Measurements from ENCODE around the gene FLNA. TPM values are rescaled to one million over a fixed set of nuclear protein-coding genes. Genes with fewer than 3 reads are reported as not detected.

FLNA gene
- total and polyA plus RNA-seq, 9 of the 15 experiments (the other 6 are each of a cell fraction or from before 2014, with no cell fraction given), result 6.2 to 735 (median 135) TPM

GRCh38 chrX:154371017-154371788 lies 3.2 kb downstream of the FLNA start (continued):
- TF ChIP-seq SMARCC2 (IDR thresholded peaks at IDR 0.05; ENCODE audit: low read depth) (no peak), RBFOX2 (IDR thresholded peaks at IDR 0.05; ENCODE audit: low read depth, low read length) (peak; percentile 92), CLOCK (CRISPR knock-in tag; IDR thresholded peaks at IDR 0.05; ENCODE audit: borderline replicate concordance) (no peak), CUX1 (CRISPR knock-in tag; IDR thresholded peaks at IDR 0.05) (no peak), ZNF695 (CRISPR knock-in tag; IDR thresholded peaks at IDR 0.05) (no peak), ZNF23 (CRISPR knock-in tag; IDR thresholded peaks at IDR 0.05) (no peak), ZNF175 (CRISPR knock-in tag; IDR thresholded peaks at IDR 0.05; ENCODE audit: low read depth) (0 out of 2 replicates have a peak, but pooled peaks have one; percentile 10), CXXC5 (CRISPR knock-in tag; IDR thresholded peaks at IDR 0.05) (peak; percentile 71), MYC (IDR thresholded peaks at IDR 0.05; ENCODE audit: low read depth, low read length) (peak; percentile 37; the same call in 1 of the 2 replicates), MYC (CRISPR knock-in tag; IDR thresholded peaks at IDR 0.05; ENCODE audit: borderline replicate concordance, low read depth) (no peak), ZNF436 (CRISPR knock-in tag; IDR thresholded peaks at IDR 0.05) (0 out of 2 replicates have a peak, but pooled peaks have one; percentile 24), POLR2AphosphoS5 (IDR thresholded peaks at IDR 0.05; ENCODE audit: control insufficient read depth, insufficient read depth, low read depth, low read length) (peak; percentile 92), PTBP1 (IDR thresholded peaks at IDR 0.05; ENCODE audit: low read depth, low read length) (no peak), KLF10 (CRISPR knock-in tag; IDR thresholded peaks at IDR 0.05) (no peak), NRF1 (conservative IDR thresholded peaks at IDR 0.05 in 1 of 2, IDR thresholded peaks at IDR 0.05 in 1 of 2) (peak; percentile 56 to 70), ZZZ3 (IDR thresholded peaks at IDR 0.05) (no peak), MTA2 (IDR thresholded peaks at IDR 0.05; ENCODE audit: low read depth) (no peak), OTX1 (CRISPR knock-in tag; IDR thresholded peaks at IDR 0.05) (no peak), TEAD4 (IDR thresholded peaks at IDR 0.05; ENCODE audit: low read length) (peak; percentile 45), TEAD4 (CRISPR knock-in tag; IDR thresholded peaks at IDR 0.05; ENCODE audit: borderline replicate concordance) (no peak), DACH1 (IDR thresholded peaks at IDR 0.05; ENCODE audit: partially characterized antibody) (no peak)
